ENCODE measurements around the gene HEXIM2. TPM values are rescaled to one million over a fixed set of nuclear protein-coding genes. Genes with fewer than 3 reads are reported as not detected.

The HEXIM2 gene
- total RNA-seq, 1 experiment from 2014 or later: 22.4 TPM

DNA sequence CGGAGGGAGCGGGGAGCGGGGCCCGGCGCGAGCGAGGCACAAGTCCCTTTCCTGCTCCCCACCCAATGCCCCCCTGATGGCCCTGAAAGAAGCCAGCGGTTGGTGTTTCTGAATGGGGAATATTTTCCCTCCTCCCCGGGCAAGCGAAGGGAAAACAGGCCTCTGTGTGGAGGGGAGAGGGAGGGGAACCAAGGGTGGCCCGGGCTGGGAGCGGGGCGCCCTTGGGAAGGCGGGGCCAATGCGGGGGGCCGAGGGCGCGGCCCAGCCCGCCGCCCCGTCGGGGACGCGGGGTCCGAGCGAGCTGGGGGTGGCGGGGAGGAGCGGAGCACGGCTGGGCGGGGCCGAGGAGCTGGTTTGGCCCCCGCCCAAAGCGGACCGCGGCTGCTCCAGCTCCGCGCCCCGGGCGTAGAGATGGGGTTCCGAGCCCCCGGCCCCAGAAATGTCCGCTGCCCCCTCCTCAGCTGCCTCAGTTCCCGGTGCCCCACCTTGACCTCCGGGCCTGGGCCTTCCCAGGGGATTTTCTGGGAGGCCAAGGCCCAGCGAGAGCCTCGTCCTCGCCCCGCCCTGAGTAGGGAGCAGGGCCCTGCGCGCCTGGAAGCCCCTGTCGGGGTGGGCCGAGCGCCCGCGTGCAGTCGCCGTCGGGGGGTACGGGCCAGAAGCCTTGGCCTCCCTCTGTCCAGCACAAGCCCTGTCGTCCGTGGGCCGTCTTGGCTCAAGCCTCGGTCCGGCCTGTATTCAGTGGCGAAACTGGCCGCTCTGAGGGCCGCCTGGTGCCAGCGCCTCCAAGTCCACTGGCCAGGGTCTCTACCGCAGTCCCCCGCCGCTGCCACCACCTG, 17.3 kb upstream of the HEXIM2 start:
- no peaks in the 10 kb centered on the region for H3K36me3 ChIP-seq (ENCODE audit: low read depth)

DNA sequence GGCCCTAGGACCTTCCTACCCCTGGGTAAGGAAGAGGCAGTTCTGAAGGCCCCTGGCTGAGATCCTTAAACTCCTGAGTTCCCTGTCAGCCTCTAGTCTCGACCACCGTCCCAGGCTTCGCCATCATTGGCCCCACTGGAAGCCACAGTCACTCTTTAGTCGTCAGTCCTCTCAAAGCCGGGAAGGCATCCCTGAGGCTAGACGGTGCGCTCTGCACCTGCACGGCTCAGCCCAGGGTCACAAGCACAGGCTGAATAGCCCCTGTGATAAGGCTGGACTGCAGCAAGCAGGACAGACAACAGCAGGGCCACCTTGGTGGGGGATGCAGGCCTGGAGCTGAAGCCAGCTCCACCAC, 16.7 kb upstream of the HEXIM2 start:
- H3K4me2 ChIP-seq: no peak overlapping the region
- CTCF ChIA-PET: interaction anchor here (0.6 kb wide), 2 partner anchors 10 to 104 kb away, joined by 3 to 5 read pairs; no protein-coding TSS in a partner anchor
- no peaks in the 10 kb centered on the region for H4K20me1 ChIP-seq (ENCODE audit: insufficient read depth)
- H3K9me3 ChIP-seq (ENCODE audit: insufficient read depth, low read depth): no peaks in the 10 kb centered on the region
- H3K36me3 ChIP-seq (ENCODE audit: low read depth): 0 out of 2 replicates have a peak, but pooled peaks cover 3% of the 10 kb centered on the region
- H3F3A ChIP-seq (ENCODE audit: insufficient read depth, low read depth): peaks cover 40% of the 10 kb centered on the region
- H3K79me2 ChIP-seq (ENCODE audit: low read depth): peaks cover 24% of the 10 kb centered on the region
- BruUV-seq (replicated peaks): no TSS peak
- POLR2A ChIA-PET (ENCODE audit: unreplicated experiment): interaction anchor here (0.6 kb wide), 1 partner anchor 52 kb away, joined by 14 read pairs; no protein-coding TSS in a partner anchor
- TF ChIP-seq, protein P1, sequence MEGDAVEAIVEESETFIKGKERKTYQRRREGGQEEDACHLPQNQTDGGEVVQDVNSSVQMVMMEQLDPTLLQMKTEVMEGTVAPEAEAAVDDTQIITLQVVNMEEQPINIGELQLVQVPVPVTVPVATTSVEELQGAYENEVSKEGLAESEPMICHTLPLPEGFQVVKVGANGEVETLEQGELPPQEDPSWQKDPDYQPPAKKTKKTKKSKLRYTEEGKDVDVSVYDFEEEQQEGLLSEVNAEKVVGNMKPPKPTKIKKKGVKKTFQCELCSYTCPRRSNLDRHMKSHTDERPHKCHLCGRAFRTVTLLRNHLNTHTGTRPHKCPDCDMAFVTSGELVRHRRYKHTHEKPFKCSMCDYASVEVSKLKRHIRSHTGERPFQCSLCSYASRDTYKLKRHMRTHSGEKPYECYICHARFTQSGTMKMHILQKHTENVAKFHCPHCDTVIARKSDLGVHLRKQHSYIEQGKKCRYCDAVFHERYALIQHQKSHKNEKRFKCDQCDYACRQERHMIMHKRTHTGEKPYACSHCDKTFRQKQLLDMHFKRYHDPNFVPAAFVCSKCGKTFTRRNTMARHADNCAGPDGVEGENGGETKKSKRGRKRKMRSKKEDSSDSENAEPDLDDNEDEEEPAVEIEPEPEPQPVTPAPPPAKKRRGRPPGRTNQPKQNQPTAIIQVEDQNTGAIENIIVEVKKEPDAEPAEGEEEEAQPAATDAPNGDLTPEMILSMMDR (conservative IDR thresholded peaks at IDR 0.05): no peak
- TF ChIP-seq EZH2 (IDR thresholded peaks at IDR 0.05; ENCODE audit: low read depth): no peak
- H3K4me1 ChIP-seq (replicated peaks; ENCODE audit: insufficient read depth): peaks cover 11% of the 10 kb centered on the region
- H3K9me2 ChIP-seq (ENCODE audit: insufficient read depth): no peaks in the 10 kb centered on the region
- H2AFZ ChIP-seq: no peak overlapping the region
- no peaks in the 10 kb centered on the region for H3K27me3 ChIP-seq (ENCODE audit: insufficient read depth, low read depth)
- H3K27ac ChIP-seq: no peak overlapping the region
- DNase-seq: no peak
- intact Hi-C loops (cut with micrococcal nuclease; ENCODE audit: unreplicated experiment): loop anchor here (5.0 kb wide), 2 partner anchors 227 to 282 kb away; no protein-coding TSS in a partner anchor
- no peak overlapping the region for H3K4me3 ChIP-seq

More for the DNA sequence above, 17.3 kb upstream of the HEXIM2 start:
- Histone ChIP-seq H2AFZ (no peak overlapping the region), H3K27me3 (ENCODE audit: insufficient read depth, low read depth) (no peaks in the 10 kb centered on the region), H3K9me2 (ENCODE audit: insufficient read depth) (no peaks in the 10 kb centered on the region), H3K79me2 (ENCODE audit: low read depth) (peaks cover 18% of the 10 kb centered on the region), H3K4me3 (no peak overlapping the region), H3K4me1 (replicated peaks; ENCODE audit: insufficient read depth) (peaks cover 11% of the 10 kb centered on the region), H4K20me1 (ENCODE audit: insufficient read depth) (no peaks in the 10 kb centered on the region), H3K27ac (no peak overlapping the region), H3F3A (ENCODE audit: insufficient read depth, low read depth) (peaks cover 38% of the 10 kb centered on the region), H3K9me3 (ENCODE audit: insufficient read depth, low read depth) (no peaks in the 10 kb centered on the region), H3K4me2 (no peak overlapping the region)
- no peak for DNase-seq
- ChIA-PET POLR2A (ENCODE audit: unreplicated experiment) (interaction anchor here (0.6 kb wide), 1 partner anchor 53 kb away, joined by 14 read pairs; no protein-coding TSS in a partner anchor), CTCF (interaction anchor here (0.6 to 1.0 kb wide), 2 partner anchors 9 kb away, joined by 3 to 5 read pairs; partner anchors contain the start of gene ACBD4)
- intact Hi-C loops (cut with micrococcal nuclease; ENCODE audit: unreplicated experiment): loop anchor here (5.0 kb wide), 2 partner anchors 228 to 283 kb away; no protein-coding TSS in a partner anchor
- no TSS peak for BruUV-seq (replicated peaks)
- TF ChIP-seq, protein P1 (conservative IDR thresholded peaks at IDR 0.05): no peak
- no peak for TF ChIP-seq EZH2 (IDR thresholded peaks at IDR 0.05; ENCODE audit: low read depth)

DNA sequence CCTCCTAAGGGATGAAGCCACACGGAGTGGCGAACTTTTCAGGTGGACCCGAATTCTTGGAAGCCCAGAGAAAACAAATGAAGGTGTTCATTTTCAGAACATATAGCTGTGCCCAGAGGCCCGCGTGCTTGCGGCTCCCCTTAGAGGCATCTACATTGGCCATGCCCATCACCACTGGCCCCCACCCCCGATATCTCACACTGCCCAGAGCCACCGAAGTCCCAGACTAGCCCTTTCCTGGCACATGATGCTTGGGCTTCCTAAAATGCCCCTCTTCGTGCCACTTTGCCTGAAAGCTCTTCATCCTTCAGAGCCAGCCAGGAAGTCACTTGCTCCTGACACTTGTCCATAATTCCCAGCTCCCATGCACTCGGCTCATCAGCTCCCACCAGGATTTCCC, 15.5 kb upstream of the HEXIM2 start:
- Histone ChIP-seq H3K79me2 (ENCODE audit: low read depth) (peaks cover 35% of the 10 kb centered on the region), H4K20me1 (ENCODE audit: insufficient read depth) (no peaks in the 10 kb centered on the region), H3K9me3 (ENCODE audit: insufficient read depth, low read depth) (no peaks in the 10 kb centered on the region), H3K36me3 (ENCODE audit: low read depth) (peaks cover 12% of the 10 kb centered on the region; the same call in 1 of the 2 replicates), H3K4me1 (replicated peaks; ENCODE audit: insufficient read depth) (peaks cover 11% of the 10 kb centered on the region), H3K27ac (peak overlapping the region; percentile 92), H3K27me3 (ENCODE audit: insufficient read depth, low read depth) (no peaks in the 10 kb centered on the region), H3K9me2 (ENCODE audit: insufficient read depth) (no peaks in the 10 kb centered on the region), H3K4me3 (peak overlapping the region; percentile 73; the same call in 1 of the 2 replicates), H3F3A (ENCODE audit: insufficient read depth, low read depth) (peaks cover 40% of the 10 kb centered on the region), H2AFZ (no peak overlapping the region), H3K4me2 (peak overlapping the region; percentile 70)
- no peak for TF ChIP-seq EZH2 (IDR thresholded peaks at IDR 0.05; ENCODE audit: low read depth)
- TF ChIP-seq, protein P1 (conservative IDR thresholded peaks at IDR 0.05): no peak
- ChIA-PET POLR2A (ENCODE audit: unreplicated experiment) (interaction anchor here (0.7 kb wide), 1 partner anchor 165 kb away, joined by 5 read pairs; no protein-coding TSS in a partner anchor), CTCF (no interaction called here)
- intact Hi-C loops (cut with micrococcal nuclease; ENCODE audit: unreplicated experiment): loop anchor here (5.0 kb wide), 2 partner anchors 226 to 281 kb away; no protein-coding TSS in a partner anchor
- no TSS peak for BruUV-seq (replicated peaks)
- DNase-seq: no peak

All from PC-9 (cell line).